Suprapubic skin (tissue), 3 donors: Measurements from ENCODE around the gene ADD3.

Experiments
- CTCF ChIP-seq, 2 donors: fragments of 200-600 bp in 1 of 2; fragments of 450-650 bp in 1 of 2; sonication (generic) in 1 of 2; IDR thresholded peaks; one replicate each; pipeline ENCODE4 v1.5.1; 2016 to 2019; ENCODE audit warnings: antibody characterized with exemption in 2 of 2, mild to moderate bottlenecking in 1 of 2, moderate library complexity in 1 of 2
- POLR2AphosphoS5 ChIP-seq, 3 donors: sonication (generic); formaldehyde crosslinking; IDR thresholded peaks; one replicate each; pipeline ENCODE4 v1.6.1; 2017; ENCODE audit warnings: antibody characterized with exemption in 3 of 3

GRCh38 chr10:110118891-110119621, 111.3 kb downstream of the ADD3 start:
- TF ChIP-seq POLR2AphosphoS5 (IDR thresholded peaks at IDR 0.05) (no peak), CTCF (IDR thresholded peaks at IDR 0.05) (no peak)
